Measurements from ENCODE around the gene HYCC2.
"Not testable (repeated sequence)": the region's sequence is repeated elsewhere in the genome, so short reads cannot be mapped to it uniquely, and the experiment has no call there.

Gene HYCC2

GRCh38 chr2:201071479-201072200, at the start of gene HYCC2, which contains the start of gene NDUFB3:
HYCC2 (minus strand) TSS chr2:201071671; CDS start chr2:201024009, 47,662 bp downstream.
NDUFB3 (plus strand) TSS chr2:201072001; CDS start chr2:201078883, 6,882 bp downstream.
- Histone ChIP-seq H3K4me1 (ENCODE audit: control insufficient read depth in 5 of 5, insufficient read depth in 5 of 5, low read length in 5 of 5) (peaks cover 3 to 50% (median 47%) of the 10 kb centered on the region in 5 donors), H3K36me3 (ENCODE audit: control insufficient read depth in 5 of 5, insufficient read depth in 5 of 5, low read length in 5 of 5) (peaks cover 0 to 2% (median 0%) of the 10 kb centered on the region in 5 donors), H3K27me3 (ENCODE audit: control insufficient read depth in 5 of 5, insufficient read depth in 4 of 5, low read length in 5 of 5) (no peaks in the 10 kb centered on the region), H3K27ac (ENCODE audit: low read depth, low read length) (peak within 1 kb of the TSS; percentile 98), H3K4me3 (ENCODE audit: low read depth in 1 of 5, low read length in 5 of 5) (peak within 1 kb of the TSS; percentile 93 to 99 (median 98)), H3K9ac (ENCODE audit: low read length in 5 of 5) (peak within 1 kb of the TSS; percentile 89 to 98 (median 98)), H3K9me3 (ENCODE audit: control insufficient read depth in 5 of 5, low read length in 5 of 5) (no peaks in the 10 kb centered on the region)

DNA sequence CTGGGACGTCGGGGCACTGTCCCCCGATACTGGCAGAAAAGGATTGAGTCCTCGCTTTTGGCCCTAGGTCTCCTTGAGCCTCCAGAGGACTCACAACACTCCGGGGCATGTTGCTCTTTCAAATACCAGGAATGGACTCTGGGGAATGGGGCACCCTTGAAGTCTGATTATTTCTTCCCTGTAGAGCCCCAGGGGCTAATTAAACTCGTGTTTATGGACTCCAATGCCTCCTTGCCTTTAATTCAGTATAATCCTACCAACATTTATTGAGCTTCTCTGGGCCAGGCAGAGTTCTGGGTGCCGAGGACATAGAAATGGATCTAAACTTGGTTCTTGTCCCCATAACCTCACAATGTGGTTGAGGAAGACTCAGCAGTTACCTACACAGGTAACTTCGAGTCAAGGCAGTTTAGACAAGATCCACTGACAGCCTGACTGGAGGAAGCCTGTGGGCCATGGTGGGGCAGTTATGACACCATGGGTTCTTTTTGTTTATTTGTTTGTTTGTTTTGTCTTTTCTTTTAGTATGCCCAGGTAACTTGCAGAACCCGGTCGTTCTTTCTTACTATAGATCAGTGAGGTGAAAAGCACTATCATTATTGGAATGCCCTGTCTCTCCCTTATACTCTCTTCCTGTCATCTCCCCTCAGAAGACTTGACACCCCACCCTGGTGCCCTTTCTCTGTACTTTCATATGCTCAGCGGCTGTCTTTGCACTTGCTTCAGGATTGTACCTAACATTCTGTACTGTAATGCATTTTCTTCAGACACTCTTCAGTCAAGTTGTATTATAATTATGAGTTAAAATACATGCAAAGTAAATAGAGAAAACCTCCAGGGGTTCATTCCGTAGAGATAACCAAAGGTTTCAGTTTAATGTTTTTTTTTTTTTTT, 47.7 kb upstream of the HYCC2 start:
- peak overlapping the region; percentile 92 to 97 (median 96) for H3K4me3 ChIP-seq (ENCODE audit: low read depth in 1 of 5, low read length in 5 of 5)
- no peaks in the 10 kb centered on the region for H3K9me3 ChIP-seq (ENCODE audit: control insufficient read depth in 5 of 5, low read length in 5 of 5)
- H3K4me1 ChIP-seq (ENCODE audit: control insufficient read depth in 5 of 5, insufficient read depth in 5 of 5, low read length in 5 of 5), result peaks cover 15 to 75% (median 60%) of the 10 kb centered on the region in 5 donors
- peaks cover 0 to 10% (median 6%) of the 10 kb centered on the region in 5 donors for H3K36me3 ChIP-seq (ENCODE audit: control insufficient read depth in 5 of 5, insufficient read depth in 5 of 5, low read length in 5 of 5)
- peak overlapping the region; percentile 89 to 100 (median 99) for H3K9ac ChIP-seq (ENCODE audit: low read length in 5 of 5)
- peak overlapping the region; percentile 100 for H3K27ac ChIP-seq (ENCODE audit: low read depth, low read length)
- no peaks in the 10 kb centered on the region for H3K27me3 ChIP-seq (ENCODE audit: control insufficient read depth in 5 of 5, insufficient read depth in 4 of 5, low read length in 5 of 5)

- peak overlapping the region; percentile 89 to 100 (median 99) for H3K9ac ChIP-seq (ENCODE audit: low read length in 5 of 5)
- H3K4me1 ChIP-seq (ENCODE audit: control insufficient read depth in 5 of 5, insufficient read depth in 5 of 5, low read length in 5 of 5), result peaks cover 10 to 67% (median 54%) of the 10 kb centered on the region in 5 donors
- peaks cover 0 to 7% (median 6%) of the 10 kb centered on the region in 5 donors for H3K36me3 ChIP-seq (ENCODE audit: control insufficient read depth in 5 of 5, insufficient read depth in 5 of 5, low read length in 5 of 5)
- peak overlapping the region; percentile 92 to 97 (median 96) for H3K4me3 ChIP-seq (ENCODE audit: low read depth in 1 of 5, low read length in 5 of 5)
- H3K9me3 ChIP-seq (ENCODE audit: control insufficient read depth in 5 of 5, low read length in 5 of 5), result no peaks in the 10 kb centered on the region
- peak overlapping the region; percentile 100 for H3K27ac ChIP-seq (ENCODE audit: low read depth, low read length)
- H3K27me3 ChIP-seq (ENCODE audit: control insufficient read depth in 5 of 5, insufficient read depth in 4 of 5, low read length in 5 of 5), result no peaks in the 10 kb centered on the region
These were observed 46.9 kb upstream of the HYCC2 start for GRCh38 chr2:201118121-201118960.

DNA sequence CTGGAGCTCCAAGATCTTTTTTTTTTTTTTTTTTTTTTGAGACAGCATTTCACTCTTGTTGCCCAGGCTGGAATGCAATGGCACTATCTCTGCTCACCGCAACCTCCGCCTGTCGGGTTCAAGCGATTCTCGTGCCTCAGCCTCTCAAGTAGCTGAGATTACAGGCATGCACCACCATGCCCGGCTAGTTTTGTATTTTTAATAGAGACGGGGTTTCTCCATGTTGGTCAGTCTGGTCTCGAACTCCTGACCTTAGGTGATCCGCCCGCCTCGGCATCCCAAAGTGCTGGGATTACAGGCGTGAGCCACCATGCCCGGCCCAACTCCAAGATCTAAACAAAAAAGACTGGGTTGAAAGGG, 46.2 kb upstream of the HYCC2 start:
- peak overlapping the region; percentile 100 for H3K27ac ChIP-seq (ENCODE audit: low read depth, low read length)
- peaks cover 8 to 60% (median 49%) of the 10 kb centered on the region in 5 donors for H3K4me1 ChIP-seq (ENCODE audit: control insufficient read depth in 5 of 5, insufficient read depth in 5 of 5, low read length in 5 of 5)
- not testable (repeated sequence) for H3K9me3 ChIP-seq (ENCODE audit: control insufficient read depth in 5 of 5, low read length in 5 of 5); H3K27me3 ChIP-seq (ENCODE audit: control insufficient read depth in 5 of 5, insufficient read depth in 4 of 5, low read length in 5 of 5); H3K36me3 ChIP-seq (ENCODE audit: control insufficient read depth in 5 of 5, insufficient read depth in 5 of 5, low read length in 5 of 5)
- peak overlapping the region; percentile 92 to 97 (median 96) for H3K4me3 ChIP-seq (ENCODE audit: low read depth in 1 of 5, low read length in 5 of 5)
- peak overlapping the region; percentile 89 to 100 (median 99) for H3K9ac ChIP-seq (ENCODE audit: low read length in 5 of 5)

DNA sequence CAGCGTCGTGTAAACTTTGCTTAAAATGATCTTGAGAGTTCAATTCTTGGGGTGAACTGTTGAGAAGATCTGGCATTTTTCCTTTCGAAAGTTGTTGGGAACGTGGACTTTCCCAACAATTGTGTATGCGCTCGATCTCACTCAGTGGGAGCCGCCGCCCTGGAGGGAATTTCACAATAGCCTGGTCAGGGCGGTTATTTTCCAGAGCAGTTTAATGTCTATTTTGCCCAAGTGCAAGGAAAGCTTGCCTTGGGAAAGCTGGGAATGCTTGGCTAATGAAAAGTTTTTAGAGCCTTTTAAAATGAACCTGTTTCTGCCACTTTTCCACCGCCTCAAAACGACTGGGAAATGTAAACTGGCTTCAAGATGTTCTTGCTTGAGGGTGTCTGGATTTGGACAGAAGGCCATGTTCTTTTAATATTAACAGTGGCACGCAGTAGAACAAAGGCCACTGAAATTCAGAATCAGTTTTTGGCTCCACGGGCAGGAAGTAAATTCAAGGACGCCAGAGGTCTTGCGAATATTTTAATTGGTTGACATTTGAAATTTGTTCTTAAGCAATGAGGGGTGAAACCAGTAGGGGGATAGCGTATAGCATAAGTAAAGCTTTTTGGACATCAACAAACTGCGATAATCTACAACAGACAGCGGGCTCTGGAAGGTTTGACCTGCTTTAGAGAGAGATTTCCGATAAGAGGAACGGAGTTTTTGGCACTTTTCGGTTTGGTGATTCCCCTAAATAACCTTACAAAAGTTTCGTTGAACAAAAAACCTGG, 45.7 kb upstream of the HYCC2 start:
- H3K9me3 ChIP-seq (ENCODE audit: control insufficient read depth in 5 of 5, low read length in 5 of 5), result no peaks in the 10 kb centered on the region
- peak overlapping the region; percentile 89 to 100 (median 99) for H3K9ac ChIP-seq (ENCODE audit: low read length in 5 of 5)
- peaks cover 5 to 55% (median 43%) of the 10 kb centered on the region in 5 donors for H3K4me1 ChIP-seq (ENCODE audit: control insufficient read depth in 5 of 5, insufficient read depth in 5 of 5, low read length in 5 of 5)
- peak overlapping the region; percentile 100 for H3K27ac ChIP-seq (ENCODE audit: low read depth, low read length)
- peak overlapping the region; percentile 92 to 97 (median 96) for H3K4me3 ChIP-seq (ENCODE audit: low read depth in 1 of 5, low read length in 5 of 5)
- H3K36me3 ChIP-seq (ENCODE audit: control insufficient read depth in 5 of 5, insufficient read depth in 5 of 5, low read length in 5 of 5), result peaks cover 0 to 3% (median 1%) of the 10 kb centered on the region in 5 donors
- no peaks in the 10 kb centered on the region for H3K27me3 ChIP-seq (ENCODE audit: control insufficient read depth in 5 of 5, insufficient read depth in 4 of 5, low read length in 5 of 5)

DNA sequence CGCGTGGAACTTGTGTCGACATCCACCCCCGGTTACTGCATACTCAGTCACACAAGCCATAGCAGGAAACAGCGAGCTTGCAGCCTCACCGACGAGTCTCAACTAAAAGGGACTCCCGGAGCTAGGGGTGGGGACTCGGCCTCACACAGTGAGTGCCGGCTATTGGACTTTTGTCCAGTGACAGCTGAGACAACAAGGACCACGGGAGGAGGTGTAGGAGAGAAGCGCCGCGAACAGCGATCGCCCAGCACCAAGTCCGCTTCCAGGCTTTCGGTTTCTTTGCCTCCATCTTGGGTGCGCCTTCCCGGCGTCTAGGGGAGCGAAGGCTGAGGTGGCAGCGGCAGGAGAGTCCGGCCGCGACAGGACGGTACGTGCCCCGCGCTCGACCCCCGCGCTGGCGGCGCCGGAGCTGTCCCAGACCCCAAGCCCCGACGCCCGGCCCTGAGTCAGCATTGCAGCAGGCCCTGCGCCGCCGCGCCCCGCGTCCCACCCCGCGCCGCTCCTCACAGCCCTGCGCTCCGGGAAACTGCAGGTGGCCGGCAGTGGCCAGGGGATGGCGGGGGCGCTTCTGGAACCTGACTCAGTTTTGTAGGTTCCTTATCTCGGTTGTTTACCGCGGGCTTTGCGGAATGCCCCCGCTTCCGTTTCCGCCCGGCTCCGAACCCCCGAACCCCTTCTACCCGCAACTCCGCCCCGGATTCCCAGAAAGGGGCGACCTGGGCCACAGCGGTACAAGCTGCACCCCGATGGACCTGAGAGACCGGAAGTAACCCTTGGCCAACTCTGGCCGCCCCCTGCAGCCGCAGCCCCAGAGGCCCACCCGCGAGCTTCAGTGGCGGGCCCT, 44.9 kb upstream of the HYCC2 start, which contains the start of gene CFLAR:
CFLAR (plus strand) TSS at position 50 of the 844 bp plus-strand sequence. CDS start 13,702 bp downstream, outside the sequence.
- Histone ChIP-seq H3K36me3 (ENCODE audit: control insufficient read depth in 5 of 5, insufficient read depth in 5 of 5, low read length in 5 of 5) (peaks cover 0 to 3% (median 0%) of the 10 kb centered on the region in 5 donors), H3K9ac (ENCODE audit: low read length in 5 of 5) (peak within 1 kb of the TSS; percentile 89 to 100 (median 99)), H3K4me3 (ENCODE audit: low read depth in 1 of 5, low read length in 5 of 5) (peak within 1 kb of the TSS; percentile 92 to 97 (median 96)), H3K9me3 (ENCODE audit: control insufficient read depth in 5 of 5, low read length in 5 of 5) (no peaks in the 10 kb centered on the region), H3K4me1 (ENCODE audit: control insufficient read depth in 5 of 5, insufficient read depth in 5 of 5, low read length in 5 of 5) (peaks cover 5 to 47% (median 35%) of the 10 kb centered on the region in 5 donors), H3K27ac (ENCODE audit: low read depth, low read length) (peak within 1 kb of the TSS; percentile 100), H3K27me3 (ENCODE audit: control insufficient read depth in 5 of 5, insufficient read depth in 4 of 5, low read length in 5 of 5) (no peaks in the 10 kb centered on the region)

- Histone ChIP-seq H3K27ac (ENCODE audit: low read depth, low read length) (peak overlapping the region; percentile 100), H3K9me3 (ENCODE audit: control insufficient read depth in 5 of 5, low read length in 5 of 5) (no peaks in the 10 kb centered on the region), H3K4me1 (ENCODE audit: control insufficient read depth in 5 of 5, insufficient read depth in 5 of 5, low read length in 5 of 5) (peaks cover 5 to 39% (median 24%) of the 10 kb centered on the region in 5 donors)
These were observed 43.4 kb upstream of the HYCC2 start for GRCh38 chr2:201114846-201115245.

DNA sequence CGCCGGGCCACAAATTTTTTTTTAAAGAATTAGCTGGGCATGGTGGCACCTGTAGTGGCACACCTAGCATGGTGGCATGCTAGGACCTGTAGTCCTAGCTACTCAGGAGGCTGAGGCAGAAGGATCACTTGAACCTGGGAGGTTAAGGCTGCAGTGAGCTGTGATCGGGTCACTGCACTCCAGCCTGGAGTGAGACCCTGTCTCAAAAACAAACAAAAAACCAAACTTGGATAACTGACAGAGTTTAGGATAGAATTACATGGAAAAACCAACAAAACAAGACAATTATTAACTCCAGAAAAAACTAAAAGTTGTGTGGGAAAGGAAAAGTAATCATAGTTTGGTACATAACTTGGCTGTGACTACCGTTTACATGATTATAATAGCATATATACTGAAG, 42.9 kb upstream of the HYCC2 start:
- Histone ChIP-seq H3K27ac (ENCODE audit: low read depth, low read length) (peak overlapping the region; percentile 100), H3K36me3 (ENCODE audit: control insufficient read depth in 5 of 5, insufficient read depth in 5 of 5, low read length in 5 of 5) (no peaks in the 10 kb centered on the region), H3K4me1 (ENCODE audit: control insufficient read depth in 5 of 5, insufficient read depth in 5 of 5, low read length in 5 of 5) (peaks cover 5 to 36% (median 22%) of the 10 kb centered on the region in 5 donors), H3K4me3 (ENCODE audit: low read depth in 1 of 5, low read length in 5 of 5) (peak overlapping the region in 2 of 5 donors; percentile 34 to 96), H3K27me3 (ENCODE audit: control insufficient read depth in 5 of 5, insufficient read depth in 4 of 5, low read length in 5 of 5) (no peaks in the 10 kb centered on the region), H3K9ac (ENCODE audit: low read length in 5 of 5) (no peak overlapping the region), H3K9me3 (ENCODE audit: control insufficient read depth in 5 of 5, low read length in 5 of 5) (no peaks in the 10 kb centered on the region)

More at GRCh38 chr2:201114846-201115245, 43.4 kb upstream of the HYCC2 start:
- Histone ChIP-seq H3K4me3 (ENCODE audit: low read depth in 1 of 5, low read length in 5 of 5) (peak overlapping the region in 3 of 5 donors; percentile 34 to 96 (median 36)), H3K27me3 (ENCODE audit: control insufficient read depth in 5 of 5, insufficient read depth in 4 of 5, low read length in 5 of 5) (no peaks in the 10 kb centered on the region), H3K9ac (ENCODE audit: low read length in 5 of 5) (peak overlapping the region in 1 of 5 donors; percentile 2), H3K36me3 (ENCODE audit: control insufficient read depth in 5 of 5, insufficient read depth in 5 of 5, low read length in 5 of 5) (no peaks in the 10 kb centered on the region)
